HG03103 (cell line): ENCODE data around the gene HOXA10.

Experiments
- ATAC-seq: cut with Tn5 transposase; IDR thresholded peaks from one replicate; pipeline ENCODE4 v1.9.1; 2021; ENCODE audit warnings: low read depth; ENCODE audit not compliant: unreplicated experiment

HOXA10 gene

GRCh38 chr7:27203964-27204594 lies 30.0 kb upstream of the HOXA10 start:
- ATAC-seq: no peak

DNA sequence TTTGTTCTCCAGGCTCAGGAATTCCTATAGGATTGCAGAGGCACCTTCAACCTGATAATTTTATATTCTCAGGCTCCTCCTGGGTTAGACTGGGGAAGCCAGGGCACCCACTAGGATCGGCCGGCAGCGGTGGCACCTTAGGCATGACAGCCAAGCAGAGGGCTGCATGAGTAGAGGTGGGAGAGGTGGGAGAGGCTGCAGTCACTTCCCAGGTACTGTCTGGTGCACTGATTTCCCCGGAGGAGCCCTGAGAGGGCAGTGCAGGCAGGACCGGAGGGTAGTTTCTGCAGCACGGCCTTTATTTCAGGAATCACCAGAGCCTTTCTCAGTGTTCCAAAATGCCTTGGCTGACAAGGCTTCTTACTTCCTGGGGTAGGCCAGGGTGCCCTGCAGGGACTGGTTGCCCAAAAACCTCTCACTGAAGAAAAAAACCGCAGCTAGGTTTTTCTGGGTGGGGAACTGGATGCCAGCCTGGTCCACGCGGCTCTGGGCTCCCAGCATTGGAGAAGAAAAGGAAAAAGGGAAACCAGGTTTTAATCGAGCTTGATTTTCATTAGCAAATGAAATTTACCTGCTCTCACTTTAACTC lies 29.3 kb upstream of the HOXA10 start:
- no peak for ATAC-seq

GRCh38 chr7:27202862-27203134 lies 28.7 kb upstream of the HOXA10 start:
- no peak for ATAC-seq

DNA sequence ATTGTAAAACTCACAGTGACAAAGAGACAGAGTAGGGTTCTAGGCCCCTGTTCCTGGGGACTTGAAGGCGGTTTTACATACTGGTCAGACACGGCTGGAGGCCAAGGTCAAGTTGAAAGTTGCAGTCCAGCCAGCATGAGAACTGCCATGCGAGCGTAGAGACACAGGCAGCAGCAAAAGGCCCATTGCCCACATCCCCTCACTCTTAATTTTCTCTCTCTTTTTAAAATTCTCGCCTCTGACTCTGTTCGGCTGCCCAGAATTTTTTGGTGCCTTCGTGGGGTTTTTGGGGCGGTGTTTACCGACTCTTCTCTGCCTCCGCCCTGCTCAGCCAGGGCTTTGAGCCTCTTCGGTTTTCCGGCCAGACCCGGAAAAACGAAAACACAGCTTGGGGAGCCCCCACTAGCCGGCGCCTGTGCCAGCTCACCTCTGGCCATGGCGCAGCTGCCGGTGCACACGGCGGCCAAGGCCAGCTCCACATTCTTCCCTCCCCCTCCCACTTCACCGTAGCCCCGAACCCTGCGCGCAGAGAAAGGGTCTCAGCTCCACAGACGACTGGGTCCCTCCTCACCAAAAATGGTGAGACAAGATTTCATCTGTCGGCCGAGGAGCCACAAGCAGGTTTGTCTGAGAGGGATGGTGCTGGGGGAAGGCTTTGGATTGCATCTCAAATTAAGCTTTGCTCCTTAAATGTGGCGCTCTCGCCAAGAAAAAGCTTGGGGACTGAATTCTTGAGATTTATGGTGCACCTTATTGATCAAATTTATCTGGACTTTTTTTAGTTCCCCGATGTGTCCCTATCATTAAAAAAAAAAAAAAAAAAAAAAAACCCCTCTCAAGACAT lies 28.1 kb upstream of the HOXA10 start:
- ATAC-seq: no peak

DNA sequence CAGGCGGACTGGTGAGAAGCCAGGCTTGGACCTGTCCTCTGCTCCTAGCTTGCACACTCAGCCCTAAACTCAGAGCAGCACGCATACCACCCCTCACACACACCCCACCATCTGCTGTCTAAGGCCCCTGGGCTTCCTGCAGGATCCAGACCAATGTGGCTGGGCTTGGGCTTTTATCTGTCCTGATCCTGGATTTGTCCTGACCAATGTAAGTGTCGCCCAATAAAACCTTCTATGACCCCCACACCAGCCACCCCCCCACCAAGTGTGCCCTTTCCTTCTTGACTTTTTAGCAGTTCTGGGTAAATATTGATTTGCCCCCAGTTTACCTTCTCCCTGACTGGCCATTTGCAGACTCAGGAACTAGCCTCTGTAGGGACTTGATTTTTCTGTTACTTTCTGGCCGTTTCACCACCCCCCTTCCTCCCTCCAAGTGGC lies 27.5 kb upstream of the HOXA10 start:
- no peak for ATAC-seq

DNA sequence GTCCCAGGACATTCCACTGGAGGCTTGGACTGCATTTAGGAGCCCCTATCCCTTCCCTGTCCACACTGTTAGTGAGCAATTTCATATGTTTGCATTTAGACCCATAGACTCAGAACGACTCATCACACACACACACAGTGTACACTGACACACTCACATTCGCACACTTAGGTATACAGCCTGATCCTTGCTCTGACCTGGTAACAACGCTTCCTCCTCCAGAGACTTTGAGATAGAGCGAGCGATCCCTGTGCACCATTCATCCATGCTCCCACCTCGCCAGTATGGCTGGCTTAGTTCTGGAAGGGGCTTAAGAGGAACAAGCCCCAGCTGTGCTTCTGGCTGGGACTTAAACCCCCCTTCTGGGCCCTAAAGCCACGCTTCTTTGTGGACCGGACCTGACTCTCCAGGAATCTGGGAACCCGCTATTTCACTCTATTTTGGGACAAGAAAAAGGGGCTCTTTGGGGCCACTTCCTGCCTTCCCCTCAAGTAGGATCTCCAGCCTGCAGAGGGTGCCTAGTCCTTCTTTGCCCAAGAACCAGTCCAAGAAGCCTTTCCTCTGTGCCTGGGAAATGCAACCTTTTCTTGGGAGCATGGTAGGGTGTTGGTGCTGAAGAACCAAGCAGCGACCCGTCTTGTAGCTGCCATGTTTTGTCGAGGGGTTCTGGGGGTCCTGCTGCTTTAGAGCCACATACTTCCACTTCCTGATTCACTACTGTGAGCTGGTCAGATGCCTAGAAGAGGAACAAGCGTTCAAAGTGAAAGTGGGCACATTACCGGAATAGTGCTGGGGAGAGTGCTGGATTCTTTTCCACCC lies 26.9 kb upstream of the HOXA10 start:
- no peak for ATAC-seq

- no peak for ATAC-seq
These were observed 26.0 kb upstream of the HOXA10 start, which contains the start of gene HOXA13 for GRCh38 chr7:27199849-27200760. HOXA13 (minus strand) TSS chr7:27200091; CDS start chr7:27200077, 14 bp downstream.

DNA sequence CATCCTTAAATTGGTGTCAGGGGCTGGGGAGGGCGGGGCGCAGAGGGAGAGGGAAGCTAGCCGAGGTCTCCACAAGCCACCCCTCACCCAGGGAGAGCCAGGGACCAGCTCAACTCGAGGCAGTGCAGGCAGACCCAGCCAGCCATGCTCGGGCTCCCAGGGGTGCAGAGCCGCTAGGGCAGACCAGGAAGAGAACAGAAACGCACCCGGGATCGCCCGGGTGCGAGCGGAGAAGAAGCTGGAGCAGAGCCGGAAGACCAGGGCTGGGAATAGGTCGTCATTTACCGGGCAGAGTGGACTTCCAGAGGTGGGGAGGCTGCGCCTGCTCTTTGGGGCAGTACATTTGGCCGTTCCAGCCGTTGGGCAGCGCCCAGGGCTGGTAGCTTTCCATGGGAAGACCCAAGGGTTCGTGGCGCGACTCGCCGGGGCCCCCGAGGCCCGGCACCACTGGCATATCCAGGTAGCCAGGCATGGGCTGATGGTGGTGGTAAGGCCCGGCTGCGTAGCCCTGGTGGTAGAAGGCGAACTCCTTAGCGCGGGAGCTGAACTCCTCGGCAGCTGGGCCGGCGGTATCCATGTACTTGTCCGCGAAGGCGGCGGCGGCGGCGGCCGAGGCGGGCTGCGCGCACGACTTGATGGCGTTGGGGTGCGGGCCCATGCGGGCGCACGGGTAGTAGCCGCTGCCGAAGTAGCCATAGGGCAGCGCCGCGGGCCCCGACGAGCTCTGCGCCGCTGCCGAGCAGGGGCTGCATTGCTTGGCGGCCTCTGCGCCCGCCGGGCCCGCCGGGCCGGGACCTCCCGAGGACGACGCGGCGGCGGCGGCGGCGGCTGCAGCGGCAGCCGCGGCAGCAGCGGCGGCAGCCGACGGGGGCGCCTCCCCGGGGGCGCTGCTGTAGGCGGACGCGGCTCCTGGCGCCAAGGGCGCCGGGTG lies 25.0 kb upstream of the HOXA10 start:
- ATAC-seq: no peak

DNA sequence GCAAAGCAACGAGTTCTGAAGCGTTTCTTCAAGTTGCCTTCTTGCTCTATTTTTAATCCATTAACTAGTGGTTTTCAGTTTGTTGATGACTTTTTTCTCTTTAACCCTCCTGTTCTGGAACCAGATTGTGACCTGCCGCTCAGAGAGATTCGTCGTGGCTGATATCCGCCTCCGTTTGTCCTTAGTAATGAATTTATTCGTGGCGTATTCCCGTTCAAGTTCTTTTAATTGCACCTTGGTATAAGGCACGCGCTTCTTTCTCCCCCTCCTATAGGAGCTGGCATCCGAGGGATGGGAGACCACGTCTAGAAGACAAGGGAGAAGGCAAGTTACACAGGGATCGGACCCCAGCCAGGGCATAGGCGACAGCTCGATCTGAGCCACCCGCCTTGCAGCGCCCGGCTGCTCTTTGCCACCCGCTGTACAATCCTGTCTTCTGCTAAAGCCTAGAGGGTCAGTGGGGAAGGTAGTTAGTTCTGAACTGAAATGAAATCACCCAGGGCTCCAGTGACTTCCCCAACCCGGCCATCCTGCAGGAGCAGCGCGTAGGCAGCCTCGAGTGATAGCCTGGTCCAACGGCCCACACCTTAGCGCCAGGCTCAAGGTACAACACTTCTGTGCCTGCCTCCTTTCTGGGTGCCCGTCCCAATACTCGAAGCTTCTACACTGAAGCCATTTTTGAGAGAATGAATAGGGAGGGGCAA lies 24.2 kb upstream of the HOXA10 start:
- ATAC-seq: no peak

GRCh38 chr7:27197137-27198042 lies 23.3 kb upstream of the HOXA10 start:
- no peak for ATAC-seq

DNA sequence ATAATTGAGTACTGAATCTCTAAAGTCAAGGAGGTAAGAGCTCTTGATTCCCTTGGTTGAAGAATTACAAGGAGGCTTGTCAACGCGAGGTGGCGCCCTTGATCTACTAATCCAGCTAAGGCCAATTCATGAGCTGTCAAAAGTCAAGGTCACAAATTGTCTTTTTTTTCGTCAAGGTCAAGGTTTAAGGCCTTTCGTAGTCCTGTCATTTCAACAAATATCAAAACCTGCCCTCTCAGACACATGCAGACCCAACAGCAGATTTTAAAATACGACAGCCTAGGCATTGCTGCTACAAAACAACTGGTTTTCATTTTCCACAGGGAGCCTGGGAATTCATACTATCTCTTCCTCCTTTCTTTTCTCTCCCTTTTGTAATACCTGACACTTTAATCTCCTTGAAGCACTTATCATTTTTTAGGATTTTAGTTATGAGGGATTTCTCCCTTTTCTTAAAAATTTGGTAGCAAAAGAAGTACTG lies 22.2 kb upstream of the HOXA10 start:
- no peak for ATAC-seq

GRCh38 chr7:27194686-27195379 lies 20.7 kb upstream of the HOXA10 start:
- ATAC-seq: no peak

DNA sequence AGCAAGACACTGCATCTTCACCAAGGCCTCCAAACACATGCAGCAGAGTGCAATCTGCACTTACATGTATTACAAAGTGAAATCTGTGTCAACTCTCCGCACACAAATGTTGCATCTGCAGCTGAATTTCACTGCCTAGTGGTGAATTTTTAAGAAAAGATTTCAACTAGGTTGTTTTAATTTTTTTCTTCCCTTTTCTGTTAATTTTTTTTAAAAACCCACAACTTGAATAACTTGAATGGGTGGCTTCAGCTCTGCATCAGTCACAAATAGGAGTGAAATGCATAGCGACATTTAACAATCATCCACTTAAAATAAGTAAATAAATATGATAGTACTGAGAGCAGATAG lies 19.9 kb upstream of the HOXA10 start:
- no peak for ATAC-seq

GRCh38 chr7:27193335-27194001 lies 19.3 kb upstream of the HOXA10 start:
- no peak for ATAC-seq

DNA sequence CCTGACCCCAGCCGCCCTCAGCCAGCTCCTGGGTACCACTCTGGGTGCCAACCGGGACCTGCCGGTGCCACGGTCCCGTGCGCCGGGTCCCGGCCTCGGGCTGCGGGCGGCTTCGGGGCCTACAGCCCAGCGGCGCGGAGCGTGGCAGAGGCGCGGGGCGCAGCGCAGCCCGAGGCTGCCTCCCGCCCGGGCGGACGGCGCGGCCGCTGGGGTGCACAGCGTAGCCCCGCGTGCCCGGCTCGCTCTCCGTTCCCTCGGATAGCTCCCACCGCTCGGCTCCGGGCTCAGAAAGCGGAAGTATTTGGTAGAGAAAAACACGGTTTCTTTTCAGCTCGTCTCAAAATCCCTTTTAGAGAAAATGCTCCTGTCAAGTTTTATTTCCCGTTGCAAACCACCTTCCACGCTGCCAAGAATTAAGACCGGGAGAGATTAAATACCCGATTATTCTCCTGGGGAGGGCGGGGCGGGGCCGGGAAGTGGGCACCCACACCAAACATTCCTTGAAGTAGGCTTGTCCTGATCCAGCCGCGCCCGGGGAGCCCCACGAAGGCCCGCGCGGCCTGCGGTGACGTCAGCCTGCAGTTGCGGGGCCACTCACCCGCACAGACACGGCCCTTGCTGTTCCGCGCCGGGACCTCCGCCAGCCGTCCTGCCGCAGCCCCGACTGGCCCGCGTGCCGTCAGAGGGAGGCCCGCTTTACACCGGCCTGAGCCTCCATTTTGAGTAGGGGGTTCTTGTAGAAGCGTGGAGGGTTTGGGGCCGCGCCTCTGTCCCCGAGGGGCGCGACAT lies 18.6 kb upstream of the HOXA10 start:
- ATAC-seq: no peak
